GM21360 (cell line): ENCODE measurements around the gene RNF217.
"Not testable (repeated sequence)": the region's sequence is repeated elsewhere in the genome, so short reads cannot be mapped to it uniquely, and the experiment has no call there.

Experiments
- ATAC-seq: cut with Tn5 transposase; IDR thresholded peaks from one replicate; pipeline ENCODE4 v1.9.1; 2021; ENCODE audit warnings: mild to moderate bottlenecking, moderate library complexity; ENCODE audit not compliant: unreplicated experiment

The RNF217 gene

DNA sequence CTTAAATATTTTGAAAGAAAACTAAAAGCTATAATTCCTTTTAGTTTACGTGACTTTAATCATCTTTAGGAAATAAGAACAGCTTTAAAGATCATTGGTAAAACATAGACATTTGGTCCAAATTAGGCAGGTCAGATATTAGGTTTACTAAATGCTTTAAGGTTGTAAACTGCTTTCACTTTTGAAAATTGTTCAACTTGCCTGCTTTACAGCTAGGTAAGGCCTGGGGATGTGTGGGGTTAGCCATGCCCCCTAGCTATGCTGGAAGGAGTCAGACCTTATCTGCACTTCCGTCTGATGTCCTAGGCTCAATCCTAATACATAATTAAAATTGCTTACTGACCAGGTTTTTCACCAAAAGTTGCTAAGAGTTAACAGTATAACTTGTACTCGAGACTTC lies 160.8 kb downstream of the RNF217 start:
- ATAC-seq = no peak

DNA sequence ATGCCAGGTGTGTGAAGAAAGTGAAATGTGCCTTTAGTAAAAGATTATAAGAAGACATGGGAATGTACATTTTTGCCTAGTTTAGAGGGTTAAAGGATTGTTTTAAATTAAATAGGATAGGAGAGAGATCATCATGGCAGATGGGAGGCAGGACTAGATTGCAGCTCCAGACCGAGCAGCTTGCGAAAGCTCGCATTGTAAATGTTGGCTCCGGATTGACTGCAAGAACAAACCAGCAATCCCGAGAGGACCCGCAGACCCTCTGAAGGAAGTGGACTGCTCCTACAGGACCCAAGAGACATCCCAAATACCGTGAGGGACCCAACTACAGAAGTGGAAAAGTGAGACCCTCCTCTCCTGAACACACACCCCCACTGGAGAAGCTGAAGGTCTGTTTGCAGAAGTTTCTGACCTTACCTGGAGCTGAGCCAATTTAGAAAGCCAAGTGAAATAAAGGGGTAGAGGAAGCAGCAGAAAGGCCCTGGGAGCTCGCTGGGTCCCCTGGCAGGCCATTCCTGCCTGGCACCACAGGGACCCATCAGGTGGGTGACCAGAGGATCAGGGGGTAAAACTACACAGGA lies 161.3 kb downstream of the RNF217 start:
- no peak for ATAC-seq

DNA sequence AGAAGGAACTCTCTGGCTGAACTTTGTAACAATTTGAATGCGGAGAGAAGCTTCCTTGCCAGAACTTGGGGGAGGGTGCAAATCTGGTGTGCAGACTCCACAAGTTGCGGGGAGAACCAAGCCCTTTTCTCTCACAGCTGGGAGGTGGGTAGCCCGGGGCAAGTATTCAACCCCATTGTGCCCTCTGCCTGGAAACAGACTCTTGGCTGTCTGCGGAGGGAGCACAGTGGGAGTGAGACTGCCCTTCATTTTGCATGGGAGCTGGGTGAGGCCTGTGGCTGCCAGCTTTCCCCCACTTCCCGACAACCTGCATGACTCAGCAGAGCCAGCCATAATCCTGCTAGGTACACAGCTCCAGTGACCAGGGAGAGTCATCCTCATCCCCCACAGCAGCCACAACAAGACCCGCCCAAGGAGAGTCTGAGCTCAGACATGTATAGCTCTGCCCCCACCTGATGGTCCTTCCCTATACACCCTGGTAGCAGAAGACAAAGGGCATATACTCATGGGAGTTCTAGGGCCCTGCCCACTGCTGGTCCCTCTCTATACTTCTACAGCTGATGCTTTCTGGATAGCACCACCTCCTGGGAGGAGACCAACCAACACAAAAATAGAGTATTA lies 161.9 kb downstream of the RNF217 start:
- ATAC-seq = no peak

DNA sequence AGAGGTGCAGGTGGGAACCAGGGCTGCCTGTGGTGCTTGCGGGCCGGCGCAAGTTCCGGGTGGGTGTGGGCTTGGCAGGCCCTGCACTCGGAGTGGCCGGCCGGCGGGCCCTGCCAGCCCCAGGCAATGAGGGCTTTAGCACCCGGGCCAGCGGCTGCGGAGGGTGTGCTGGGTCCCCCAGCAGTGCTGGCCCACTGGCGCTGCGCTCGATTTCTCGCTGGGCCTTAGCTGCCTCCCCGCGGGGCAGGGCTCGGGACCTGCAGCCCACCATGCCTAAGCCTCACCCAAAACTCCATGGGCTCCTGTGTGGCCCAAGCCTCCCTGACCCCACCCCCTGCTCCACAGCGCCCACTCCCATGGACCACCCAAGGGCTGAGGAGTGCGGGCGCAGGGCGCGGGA lies 163.6 kb downstream of the RNF217 start:
- not testable (repeated sequence) for ATAC-seq

DNA sequence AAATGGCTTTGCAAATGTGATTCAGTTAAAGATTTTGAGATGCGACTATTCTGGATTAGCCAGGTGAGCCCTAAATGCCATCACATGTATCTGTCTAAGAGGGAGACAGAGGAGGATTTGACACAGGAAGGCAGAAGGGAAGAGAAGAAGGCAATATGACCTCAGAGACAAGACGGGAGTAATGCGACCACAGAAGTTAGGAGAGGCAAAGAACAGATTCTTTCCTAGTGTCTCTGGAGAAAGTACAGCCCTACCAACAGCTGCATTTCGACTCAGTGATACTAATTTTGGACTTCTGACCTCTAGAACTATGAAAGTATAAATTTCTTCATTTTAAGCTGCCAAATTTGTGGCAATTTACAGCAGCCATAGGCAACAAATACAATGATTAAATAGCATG lies 167.1 kb downstream of the RNF217 start:
- ATAC-seq = no peak

DNA sequence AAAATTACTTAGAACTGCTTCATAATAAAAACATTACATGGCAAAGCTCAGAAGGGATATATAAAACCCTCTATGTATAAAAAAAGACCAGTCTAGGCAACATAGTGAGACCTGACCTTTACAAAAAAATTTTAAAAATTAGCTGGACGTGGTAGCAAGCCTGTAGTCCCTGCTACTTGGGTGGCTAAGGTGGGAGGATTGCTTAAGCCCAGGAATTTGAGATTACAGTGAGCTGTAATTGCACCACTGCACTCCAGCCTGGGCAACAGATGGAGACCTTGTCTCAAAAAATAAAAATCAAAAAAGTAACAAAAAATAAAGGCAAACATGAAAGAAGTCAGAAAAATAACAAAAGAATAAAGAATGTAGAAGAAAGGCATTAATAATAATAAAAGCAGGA lies 169.8 kb downstream of the RNF217 start:
- ATAC-seq = no peak

DNA sequence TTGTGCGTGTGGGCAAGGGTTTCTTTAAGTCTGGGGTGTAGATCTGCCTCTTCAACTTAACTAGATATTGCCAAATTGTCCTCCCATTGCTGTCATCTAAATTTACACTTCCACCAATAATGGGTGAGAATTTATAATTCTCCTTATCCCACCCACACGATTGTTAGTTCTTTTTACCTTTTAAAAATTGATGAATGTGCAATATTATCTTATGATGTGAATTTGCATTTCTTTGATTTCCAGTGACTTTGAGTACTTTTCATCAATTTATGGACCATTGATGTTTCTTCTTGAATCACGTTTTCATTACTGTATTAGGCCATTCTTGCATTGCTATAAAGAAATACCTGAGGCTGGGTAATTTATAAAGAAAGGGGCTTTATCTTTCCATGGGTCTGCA lies 174.1 kb downstream of the RNF217 start:
- no peak for ATAC-seq

DNA sequence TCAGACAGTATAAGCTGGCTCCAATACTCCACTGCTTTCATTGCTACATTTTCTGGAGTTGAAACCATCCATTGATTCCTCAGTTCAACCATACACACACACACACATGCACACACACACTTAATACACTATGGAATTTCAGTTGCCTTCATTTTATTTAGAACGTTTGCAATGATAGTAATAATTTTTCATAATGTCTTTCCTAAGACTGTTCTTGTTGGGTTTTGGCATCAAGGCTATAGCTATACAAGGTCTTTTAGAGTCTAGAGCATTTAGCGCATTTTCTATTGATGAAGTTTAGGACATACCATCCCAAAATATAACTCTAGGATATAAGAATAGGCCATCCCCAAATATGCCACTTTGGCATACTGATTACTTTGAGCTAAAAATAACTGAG lies 175.8 kb downstream of the RNF217 start:
- ATAC-seq = no peak

DNA sequence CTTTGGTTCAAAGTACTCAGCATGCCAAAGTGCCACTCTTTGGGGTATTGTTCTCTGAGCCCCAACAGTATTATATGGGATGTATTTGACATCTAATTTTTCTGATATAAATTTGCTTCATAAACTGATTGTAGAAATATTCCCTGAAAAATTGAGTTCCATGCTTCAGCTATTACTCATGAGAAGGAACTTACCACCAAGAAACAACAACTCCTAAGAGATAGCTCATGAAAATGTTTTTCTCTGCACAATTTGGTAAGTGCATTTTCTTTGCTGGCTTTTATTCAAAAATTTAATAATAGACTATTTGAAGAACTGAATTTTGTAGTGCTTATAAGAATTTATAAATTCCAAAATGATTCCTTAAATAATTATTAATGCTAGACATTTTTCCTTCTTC lies 178.6 kb downstream of the RNF217 start:
- no peak for ATAC-seq
